KMS-11 (cell line): Measurements from ENCODE around the gene ZNF423.

ENCODE experiments used
- H2AFZ ChIP-seq: fragments of 200-600 bp; sonication (generic); 2 replicates; pipeline ENCODE4 v1.6.1; 2016; ENCODE audit warnings: antibody characterized with exemption, mixed run types, low read depth
- H3K27ac ChIP-seq: fragments of 200-600 bp; sonication (generic); 2 replicates; pipeline ENCODE4 v1.6.1; 2016; ENCODE audit warnings: mild to moderate bottlenecking, mixed run types
- H3K27me3 ChIP-seq: fragments of 200-600 bp; sonication (generic); 2 replicates; pipeline ENCODE4 v1.6.1; 2017; ENCODE audit warnings: mild to moderate bottlenecking, low read depth, mixed run types, moderate library complexity; ENCODE audit not compliant: insufficient read depth
- H3K36me3 ChIP-seq: fragments of 200-600 bp; sonication (generic); 2 replicates; pipeline ENCODE4 v1.6.1; 2017; ENCODE audit warnings: mild to moderate bottlenecking, mixed run types; ENCODE audit not compliant: insufficient read depth
- H3K4me1 ChIP-seq: fragments of 200-600 bp; sonication (generic); 2 replicates; pipeline ENCODE4 v1.6.1; 2016; ENCODE audit warnings: mild to moderate bottlenecking, low read depth, mixed run types; ENCODE audit not compliant: poor library complexity, severe bottlenecking
- H3K4me2 ChIP-seq: fragments of 200-600 bp; sonication (generic); 2 replicates; pipeline ENCODE4 v1.7.0; 2016; ENCODE audit warnings: mild to moderate bottlenecking, mixed run types
- H3K4me3 ChIP-seq: fragments of 200-600 bp; sonication (generic); IDR thresholded peaks from 2 replicates; pipeline ENCODE4 v1.6.1; 2017; ENCODE audit warnings: low read depth, low read length, mixed read lengths; ENCODE audit not compliant: insufficient read depth
- H3K79me2 ChIP-seq: fragments of 200-600 bp; sonication (generic); 2 replicates; pipeline ENCODE4 v1.6.1; 2016; ENCODE audit warnings: low read depth, mixed run types; ENCODE audit not compliant: insufficient read depth
- H3K9ac ChIP-seq: fragments of 200-600 bp; sonication (generic); 2 replicates; pipeline ENCODE4 v1.6.1; 2016; ENCODE audit warnings: mild to moderate bottlenecking, mixed run types
- H4K20me1 ChIP-seq: fragments of 200-600 bp; sonication (generic); 2 replicates; pipeline ENCODE4 v1.6.1; 2016; ENCODE audit warnings: mild to moderate bottlenecking, mixed run types; ENCODE audit not compliant: insufficient read depth
- TF ChIP-seq, protein P1 (sequence below): fragments of 200-600 bp; sonication (generic); conservative IDR thresholded peaks from 2 replicates; pipeline ENCODE4 v1.6.1; 2017; ENCODE audit warnings: low read depth, mild to moderate bottlenecking, antibody characterized with exemption, low read length, moderate library complexity, mixed read lengths

ZNF423 gene

DNA sequence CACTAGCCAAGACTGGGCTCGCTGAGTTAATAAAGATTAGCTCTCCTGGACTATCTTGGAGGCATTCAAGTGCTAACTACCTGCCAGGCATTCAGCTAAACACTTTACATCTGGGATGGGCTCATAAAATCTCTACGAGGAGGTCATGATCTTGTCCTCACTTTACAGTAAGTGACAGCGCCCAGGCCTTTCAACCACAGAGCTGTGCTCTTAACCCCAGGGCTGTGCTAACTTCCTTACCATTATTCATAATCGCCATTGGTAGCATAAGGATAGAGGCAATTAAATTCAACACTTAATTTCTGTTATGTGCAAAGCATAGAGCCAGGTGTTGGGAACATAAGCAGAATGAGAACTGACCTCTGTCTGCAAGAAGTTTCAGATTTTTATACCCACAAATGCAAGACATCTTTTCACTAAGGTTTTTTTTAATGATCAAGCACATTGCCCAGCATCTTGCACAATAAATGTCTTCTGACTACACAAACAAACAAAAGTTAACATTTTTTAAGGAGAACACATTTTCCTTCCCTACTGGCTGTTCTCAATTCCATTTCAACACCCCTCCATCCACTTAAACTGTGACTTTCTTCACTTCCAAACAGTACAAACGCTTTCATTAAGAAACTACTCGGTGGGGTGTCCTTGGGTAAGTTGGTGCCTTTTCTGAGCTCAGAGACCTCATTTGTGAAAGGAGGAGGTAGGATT is 310.0 kb downstream of the ZNF423 start:
- TF ChIP-seq, protein P1, sequence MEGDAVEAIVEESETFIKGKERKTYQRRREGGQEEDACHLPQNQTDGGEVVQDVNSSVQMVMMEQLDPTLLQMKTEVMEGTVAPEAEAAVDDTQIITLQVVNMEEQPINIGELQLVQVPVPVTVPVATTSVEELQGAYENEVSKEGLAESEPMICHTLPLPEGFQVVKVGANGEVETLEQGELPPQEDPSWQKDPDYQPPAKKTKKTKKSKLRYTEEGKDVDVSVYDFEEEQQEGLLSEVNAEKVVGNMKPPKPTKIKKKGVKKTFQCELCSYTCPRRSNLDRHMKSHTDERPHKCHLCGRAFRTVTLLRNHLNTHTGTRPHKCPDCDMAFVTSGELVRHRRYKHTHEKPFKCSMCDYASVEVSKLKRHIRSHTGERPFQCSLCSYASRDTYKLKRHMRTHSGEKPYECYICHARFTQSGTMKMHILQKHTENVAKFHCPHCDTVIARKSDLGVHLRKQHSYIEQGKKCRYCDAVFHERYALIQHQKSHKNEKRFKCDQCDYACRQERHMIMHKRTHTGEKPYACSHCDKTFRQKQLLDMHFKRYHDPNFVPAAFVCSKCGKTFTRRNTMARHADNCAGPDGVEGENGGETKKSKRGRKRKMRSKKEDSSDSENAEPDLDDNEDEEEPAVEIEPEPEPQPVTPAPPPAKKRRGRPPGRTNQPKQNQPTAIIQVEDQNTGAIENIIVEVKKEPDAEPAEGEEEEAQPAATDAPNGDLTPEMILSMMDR = no peak
- Histone ChIP-seq H3K27ac (no peak overlapping the region), H3K4me2 (no peak overlapping the region), H3K4me3 (no peak overlapping the region), H3K9ac (no peak overlapping the region), H3K27me3 (no peaks in the 10 kb centered on the region), H2AFZ (no peak overlapping the region), H3K4me1 (no peaks in the 10 kb centered on the region), H3K36me3 (no peaks in the 10 kb centered on the region), H3K79me2 (no peaks in the 10 kb centered on the region), H4K20me1 (no peaks in the 10 kb centered on the region)

DNA sequence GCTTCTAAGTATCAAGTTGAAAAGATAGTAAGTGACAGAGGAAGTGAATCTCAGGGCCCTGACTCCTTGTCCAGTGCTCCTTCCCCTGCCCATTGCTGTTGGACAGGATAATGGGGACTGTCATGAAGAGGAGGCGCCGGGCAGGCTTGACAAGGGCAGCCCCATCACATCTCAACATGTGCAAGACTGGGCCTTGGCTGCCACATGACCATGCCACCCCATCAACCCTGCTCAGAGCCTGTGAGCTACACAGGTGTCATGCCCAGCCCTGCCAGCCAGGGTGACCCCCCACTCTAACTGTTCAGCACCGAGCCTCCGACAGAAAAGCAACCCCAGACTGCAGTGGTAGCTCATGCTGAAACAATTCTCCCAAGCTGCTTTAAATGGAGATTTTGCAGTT is 310.7 kb downstream of the ZNF423 start:
- Histone ChIP-seq H3K79me2 (no peaks in the 10 kb centered on the region), H3K27ac (no peak overlapping the region), H3K4me1 (no peaks in the 10 kb centered on the region), H4K20me1 (no peaks in the 10 kb centered on the region), H3K9ac (no peak overlapping the region), H3K4me2 (no peak overlapping the region), H3K27me3 (no peaks in the 10 kb centered on the region), H3K4me3 (no peak overlapping the region), H3K36me3 (no peaks in the 10 kb centered on the region), H2AFZ (no peak overlapping the region)
- TF ChIP-seq, protein P1 = no peak

DNA sequence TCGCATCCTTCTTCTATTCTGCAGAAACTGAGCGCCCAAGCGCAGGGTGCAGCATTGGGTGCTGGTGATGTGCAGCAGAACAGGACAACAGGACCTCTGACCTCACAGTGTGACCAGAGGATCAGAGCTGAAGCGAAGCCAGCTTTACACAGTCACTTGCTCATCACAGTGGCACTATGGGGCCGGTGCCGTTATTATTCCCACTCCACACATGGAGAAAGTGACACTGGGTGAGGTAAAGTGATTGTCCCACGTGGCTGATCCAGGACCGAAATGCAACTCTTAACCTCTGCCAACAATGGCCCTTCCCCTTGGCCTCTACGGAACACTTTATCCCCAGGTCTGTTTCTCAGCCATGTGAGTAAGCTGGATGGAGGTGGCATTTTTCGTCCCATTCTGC is 311.1 kb downstream of the ZNF423 start:
- H3K36me3 ChIP-seq = no peaks in the 10 kb centered on the region
- no peak overlapping the region for H3K27ac ChIP-seq
- no peak overlapping the region for H3K9ac ChIP-seq
- no peak overlapping the region for H2AFZ ChIP-seq
- TF ChIP-seq, protein P1 = no peak
- H4K20me1 ChIP-seq = no peaks in the 10 kb centered on the region
- H3K4me3 ChIP-seq = no peak overlapping the region
- no peaks in the 10 kb centered on the region for H3K27me3 ChIP-seq
- H3K4me2 ChIP-seq = no peak overlapping the region
- H3K79me2 ChIP-seq = no peaks in the 10 kb centered on the region
- H3K4me1 ChIP-seq = no peaks in the 10 kb centered on the region

DNA sequence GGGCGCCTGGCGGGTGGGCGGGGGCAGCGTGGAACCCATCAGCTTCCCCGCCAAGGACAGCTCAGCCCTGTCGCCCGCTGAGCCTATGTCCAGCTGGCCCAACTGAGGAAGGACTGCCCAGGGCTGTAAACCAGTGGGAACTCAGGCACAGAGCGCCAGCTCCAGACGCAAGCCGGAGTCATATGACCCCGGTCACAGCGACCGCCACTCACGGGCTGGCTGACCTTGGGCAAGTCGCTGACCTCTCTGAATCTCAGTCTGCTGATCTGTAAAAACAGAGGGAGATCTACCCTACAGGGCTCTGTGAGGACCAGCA is 312.3 kb downstream of the ZNF423 start:
- Histone ChIP-seq H3K4me1 (no peaks in the 10 kb centered on the region), H3K4me2 (no peak overlapping the region), H3K36me3 (no peaks in the 10 kb centered on the region), H3K27ac (no peak overlapping the region), H3K27me3 (no peaks in the 10 kb centered on the region), H2AFZ (no peak overlapping the region), H4K20me1 (no peaks in the 10 kb centered on the region), H3K4me3 (no peak overlapping the region), H3K9ac (no peak overlapping the region), H3K79me2 (no peaks in the 10 kb centered on the region)
- TF ChIP-seq, protein P1 = no peak
